Measurements from ENCODE around the gene MBL2.

The MBL2 gene

DNA sequence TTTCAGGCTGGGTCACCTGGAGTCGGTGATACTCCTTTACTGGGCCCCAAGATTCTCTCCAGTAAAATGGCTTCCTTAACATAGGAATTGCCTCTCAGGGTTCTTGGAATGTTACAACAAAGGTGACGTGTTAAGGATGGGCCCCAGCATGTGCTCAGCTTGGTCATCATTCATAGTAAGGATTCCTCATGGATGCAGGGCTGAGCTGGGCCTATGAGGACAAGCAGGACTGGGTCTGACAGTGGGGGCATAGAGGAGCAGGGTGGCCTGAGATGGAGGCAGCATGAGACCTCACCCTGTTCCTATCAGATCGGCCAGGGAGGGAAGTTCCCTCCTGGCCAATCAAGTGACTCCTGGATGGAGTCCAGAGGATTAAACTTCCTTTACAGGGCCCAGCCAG, 12.8 kb upstream of the MBL2 start:
- no peaks in the 10 kb centered on the region for H3K4me1 ChIP-seq (ENCODE audit: control insufficient read depth, insufficient read depth, low read length, poor library complexity, severe bottlenecking)
- H3K27ac ChIP-seq (ENCODE audit: insufficient read depth, low read length, poor library complexity, severe bottlenecking), result no peak overlapping the region
- no peaks in the 10 kb centered on the region for H3K36me3 ChIP-seq (ENCODE audit: control insufficient read depth, insufficient read depth, low read length)
- H3K4me3 ChIP-seq (ENCODE audit: insufficient read depth, low read depth, low read length, poor library complexity, severe bottlenecking), result no peak overlapping the region
- H3K9me3 ChIP-seq (ENCODE audit: control insufficient read depth, low read length), result no peaks in the 10 kb centered on the region
- H3K27me3 ChIP-seq (replicated peaks; ENCODE audit: control insufficient read depth, insufficient read depth, low read length, poor library complexity, severe bottlenecking), result no peaks in the 10 kb centered on the region
- no peak for DNase-seq

DNA sequence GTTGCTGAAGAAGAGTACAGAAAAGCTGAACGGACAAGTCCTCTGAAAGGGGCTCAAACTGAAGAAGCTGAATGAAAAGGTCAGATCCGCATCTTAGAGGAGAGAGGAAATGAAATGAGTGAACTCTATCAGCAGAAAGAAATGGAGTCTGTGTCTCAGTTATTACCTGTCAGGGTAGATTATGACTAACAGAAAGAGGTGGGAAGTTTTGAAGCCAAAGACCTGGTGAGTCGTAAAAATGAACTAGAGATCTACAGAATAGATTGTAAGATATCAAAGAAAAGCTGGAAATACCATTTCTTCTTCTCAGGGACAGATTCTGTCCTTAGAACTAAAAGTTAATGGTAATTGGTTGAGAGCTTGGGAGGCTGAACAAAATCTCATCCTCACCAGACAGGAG, 11.1 kb upstream of the MBL2 start:
- H3K27ac ChIP-seq (ENCODE audit: insufficient read depth, low read length, poor library complexity, severe bottlenecking), result no peak overlapping the region
- H3K27me3 ChIP-seq (replicated peaks; ENCODE audit: control insufficient read depth, insufficient read depth, low read length, poor library complexity, severe bottlenecking), result no peaks in the 10 kb centered on the region
- no peak for DNase-seq
- H3K4me3 ChIP-seq (ENCODE audit: insufficient read depth, low read depth, low read length, poor library complexity, severe bottlenecking), result no peak overlapping the region
- no peaks in the 10 kb centered on the region for H3K36me3 ChIP-seq (ENCODE audit: control insufficient read depth, insufficient read depth, low read length)
- H3K4me1 ChIP-seq (ENCODE audit: control insufficient read depth, insufficient read depth, low read length, poor library complexity, severe bottlenecking), result no peaks in the 10 kb centered on the region
- H3K9me3 ChIP-seq (ENCODE audit: control insufficient read depth, low read length), result no peaks in the 10 kb centered on the region

DNA sequence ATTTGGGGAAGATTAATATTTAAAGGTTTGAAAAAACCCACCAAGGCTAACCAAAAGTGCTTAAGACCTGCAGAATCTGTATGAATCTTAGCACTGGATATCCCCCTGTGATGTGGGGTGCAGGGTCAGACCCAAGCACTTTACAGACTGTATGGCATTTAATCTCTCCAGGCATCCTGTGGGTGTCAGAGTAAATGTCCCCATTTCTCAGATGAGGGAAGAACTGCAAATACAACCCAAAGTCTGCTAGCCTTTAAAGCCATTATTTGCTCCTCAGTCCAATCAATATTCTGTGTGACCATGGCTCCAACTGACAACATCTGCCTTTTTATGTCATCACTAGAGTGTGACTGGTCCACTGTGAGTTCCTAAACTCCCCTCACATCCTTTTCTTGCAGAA, 10.0 kb upstream of the MBL2 start:
- H3K9me3 ChIP-seq (ENCODE audit: control insufficient read depth, low read length), result no peaks in the 10 kb centered on the region
- DNase-seq, result no peak
- no peak overlapping the region for H3K4me3 ChIP-seq (ENCODE audit: insufficient read depth, low read depth, low read length, poor library complexity, severe bottlenecking)
- no peaks in the 10 kb centered on the region for H3K36me3 ChIP-seq (ENCODE audit: control insufficient read depth, insufficient read depth, low read length)
- no peaks in the 10 kb centered on the region for H3K4me1 ChIP-seq (ENCODE audit: control insufficient read depth, insufficient read depth, low read length, poor library complexity, severe bottlenecking)
- no peaks in the 10 kb centered on the region for H3K27me3 ChIP-seq (replicated peaks; ENCODE audit: control insufficient read depth, insufficient read depth, low read length, poor library complexity, severe bottlenecking)
- no peak overlapping the region for H3K27ac ChIP-seq (ENCODE audit: insufficient read depth, low read length, poor library complexity, severe bottlenecking)

DNA sequence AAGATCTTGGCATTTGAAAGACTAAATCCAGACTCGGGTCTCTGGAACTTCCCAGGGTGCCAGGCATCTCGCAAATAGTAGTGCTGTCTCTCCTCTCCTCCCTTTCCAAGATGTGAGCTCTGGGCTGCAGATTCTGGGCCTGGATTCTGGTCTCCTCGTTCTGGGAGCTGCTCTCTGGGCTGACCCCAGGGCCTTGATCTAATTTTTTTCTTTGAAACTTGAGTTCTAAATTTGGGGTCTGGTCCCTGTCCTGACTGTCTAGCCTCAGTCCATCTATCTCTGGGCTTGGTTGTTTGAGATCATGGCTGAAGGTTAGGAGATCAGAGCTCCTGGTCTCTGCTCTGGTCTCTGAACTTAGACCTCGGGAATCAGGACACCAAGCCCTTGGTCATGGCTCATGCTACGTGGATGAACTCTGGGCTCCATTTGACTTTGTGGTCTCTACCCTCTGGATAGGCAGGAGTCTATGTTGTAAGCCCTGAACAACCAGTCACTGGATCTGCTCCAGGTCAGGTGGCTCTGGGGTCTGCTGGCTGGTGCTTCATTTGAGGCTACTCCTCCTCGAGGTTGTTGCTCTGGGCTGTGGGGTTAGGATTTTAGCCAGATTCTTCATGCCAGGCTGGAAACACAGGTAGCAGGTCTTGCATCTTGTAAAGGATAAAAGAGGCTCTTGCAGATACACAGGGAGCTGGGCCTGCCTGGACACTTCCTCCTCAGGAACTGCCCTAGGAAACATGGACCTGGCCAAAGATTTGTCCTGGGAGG, 8.0 kb upstream of the MBL2 start:
- H3K36me3 ChIP-seq (ENCODE audit: control insufficient read depth, insufficient read depth, low read length), result no peaks in the 10 kb centered on the region
- H3K9me3 ChIP-seq (ENCODE audit: control insufficient read depth, low read length), result no peaks in the 10 kb centered on the region
- no peak for DNase-seq
- H3K4me3 ChIP-seq (ENCODE audit: insufficient read depth, low read depth, low read length, poor library complexity, severe bottlenecking), result no peak overlapping the region
- H3K4me1 ChIP-seq (ENCODE audit: control insufficient read depth, insufficient read depth, low read length, poor library complexity, severe bottlenecking), result no peaks in the 10 kb centered on the region
- H3K27ac ChIP-seq (ENCODE audit: insufficient read depth, low read length, poor library complexity, severe bottlenecking), result no peak overlapping the region
- no peaks in the 10 kb centered on the region for H3K27me3 ChIP-seq (replicated peaks; ENCODE audit: control insufficient read depth, insufficient read depth, low read length, poor library complexity, severe bottlenecking)

DNA sequence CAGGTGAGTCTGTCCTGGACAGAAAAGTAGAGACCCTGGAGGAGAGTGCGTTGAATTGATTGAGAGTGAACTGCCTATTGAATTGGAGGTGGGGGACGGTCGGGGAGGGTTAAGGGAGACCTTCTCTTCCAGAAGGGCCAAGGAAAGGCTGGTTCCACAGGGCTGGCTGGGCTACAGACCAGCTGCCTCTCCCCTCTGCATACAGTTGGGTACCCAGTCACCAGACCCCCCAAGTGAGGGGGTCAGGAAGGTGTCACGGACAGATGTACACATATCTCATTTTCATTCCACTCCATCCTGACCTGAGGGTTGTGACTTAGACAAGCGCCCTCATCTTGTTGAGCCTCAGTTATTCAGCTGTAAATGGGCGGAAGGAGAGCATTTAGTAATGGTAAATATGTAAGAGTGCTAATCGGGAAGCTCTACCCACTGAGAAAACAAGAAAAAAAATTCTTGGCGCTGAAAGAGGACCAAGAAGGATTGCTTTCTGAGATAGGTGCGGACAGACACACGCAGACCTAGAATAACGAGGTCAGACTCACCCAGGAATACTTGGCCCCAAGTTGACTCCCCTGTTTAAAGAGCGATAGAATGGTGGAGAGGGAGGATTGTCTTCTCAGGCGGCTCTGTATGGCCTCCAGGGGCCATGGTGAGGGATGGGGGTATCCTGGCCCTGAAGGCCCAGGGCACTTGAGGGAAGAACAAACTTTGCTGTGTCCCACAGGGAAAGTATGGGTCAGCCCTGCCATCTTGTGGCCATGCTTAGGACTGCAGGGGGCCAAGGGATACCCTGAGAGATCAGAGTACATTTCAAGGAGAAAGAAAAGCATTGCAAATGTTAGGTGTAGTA, 7.2 kb upstream of the MBL2 start:
- no peak for DNase-seq
- Histone ChIP-seq H3K4me3 (ENCODE audit: insufficient read depth, low read depth, low read length, poor library complexity, severe bottlenecking) (no peak overlapping the region), H3K4me1 (ENCODE audit: control insufficient read depth, insufficient read depth, low read length, poor library complexity, severe bottlenecking) (no peaks in the 10 kb centered on the region), H3K27me3 (replicated peaks; ENCODE audit: control insufficient read depth, insufficient read depth, low read length, poor library complexity, severe bottlenecking) (no peaks in the 10 kb centered on the region), H3K9me3 (ENCODE audit: control insufficient read depth, low read length) (no peaks in the 10 kb centered on the region), H3K36me3 (ENCODE audit: control insufficient read depth, insufficient read depth, low read length) (no peaks in the 10 kb centered on the region), H3K27ac (ENCODE audit: insufficient read depth, low read length, poor library complexity, severe bottlenecking) (no peak overlapping the region)

DNA sequence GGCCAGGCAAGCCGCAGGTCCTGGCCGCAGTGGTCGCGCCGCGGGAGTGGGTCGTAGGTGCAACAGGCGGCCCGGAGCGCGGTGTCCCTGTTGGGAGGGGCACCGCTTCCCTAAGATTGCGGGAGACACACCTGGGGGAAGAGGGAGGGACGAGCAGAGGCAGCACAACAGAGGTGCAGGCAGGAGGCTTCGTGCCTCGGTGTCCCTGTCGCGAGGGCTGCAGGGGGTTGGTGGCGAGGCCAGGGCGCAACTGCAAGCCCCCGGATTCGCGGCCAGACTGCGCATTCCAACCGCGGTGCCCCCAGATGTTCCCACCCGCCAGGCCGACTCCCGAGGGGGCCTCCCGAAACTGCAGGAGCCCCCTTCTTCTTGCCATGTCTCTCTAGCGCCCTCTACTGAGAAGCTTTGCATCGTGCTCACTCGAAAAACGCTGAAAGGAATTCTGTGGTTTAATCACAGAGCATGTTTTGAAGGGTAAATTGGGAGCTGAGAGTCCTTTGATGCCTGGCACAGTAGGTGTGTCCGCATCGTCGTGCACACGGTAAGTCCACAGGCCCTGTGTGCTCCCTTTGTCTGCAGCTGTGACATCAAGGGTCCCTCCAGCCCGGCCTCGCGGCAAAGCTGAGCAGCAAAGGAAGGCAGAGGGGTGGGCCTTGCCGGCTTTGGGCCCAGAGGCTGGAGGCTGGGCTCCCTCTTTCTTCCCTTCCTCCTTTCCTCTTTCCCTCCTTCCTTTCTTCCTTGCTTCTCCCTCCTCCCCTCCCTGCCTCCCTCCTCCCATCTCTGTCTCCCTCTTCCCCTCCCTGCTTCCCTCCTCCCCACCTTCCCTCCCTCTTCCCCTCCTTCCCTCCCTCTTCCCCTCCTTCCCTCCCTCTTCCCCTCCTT, 6.2 kb upstream of the MBL2 start:
- DNase-seq, result no peak
- Histone ChIP-seq H3K4me3 (ENCODE audit: insufficient read depth, low read depth, low read length, poor library complexity, severe bottlenecking) (no peak overlapping the region), H3K4me1 (ENCODE audit: control insufficient read depth, insufficient read depth, low read length, poor library complexity, severe bottlenecking) (no peaks in the 10 kb centered on the region), H3K27me3 (replicated peaks; ENCODE audit: control insufficient read depth, insufficient read depth, low read length, poor library complexity, severe bottlenecking) (no peaks in the 10 kb centered on the region), H3K9me3 (ENCODE audit: control insufficient read depth, low read length) (no peaks in the 10 kb centered on the region), H3K36me3 (ENCODE audit: control insufficient read depth, insufficient read depth, low read length) (no peaks in the 10 kb centered on the region), H3K27ac (ENCODE audit: insufficient read depth, low read length, poor library complexity, severe bottlenecking) (no peak overlapping the region)

DNA sequence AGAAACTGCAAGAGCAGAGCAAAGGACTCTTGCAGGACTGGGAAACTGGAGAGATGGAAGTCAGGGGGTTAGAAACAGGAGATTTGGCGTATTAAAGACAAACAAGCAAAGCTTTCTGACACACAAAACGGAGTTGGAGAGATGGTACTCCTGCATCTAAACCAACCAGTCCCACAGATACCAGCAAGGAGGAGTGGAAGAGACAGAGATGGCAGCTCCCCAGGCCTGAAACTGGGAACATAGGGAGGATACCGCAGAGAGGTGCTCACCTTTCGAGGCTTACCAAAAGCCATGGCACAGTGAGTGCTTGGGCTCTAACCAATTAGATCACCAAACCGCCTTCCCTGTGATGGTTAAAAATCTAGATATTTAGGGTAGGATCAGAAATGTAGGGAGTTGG, 4.8 kb upstream of the MBL2 start:
- H3K27ac ChIP-seq (ENCODE audit: insufficient read depth, low read length, poor library complexity, severe bottlenecking), result no peak overlapping the region
- H3K9me3 ChIP-seq (ENCODE audit: control insufficient read depth, low read length), result no peaks in the 10 kb centered on the region
- H3K27me3 ChIP-seq (replicated peaks; ENCODE audit: control insufficient read depth, insufficient read depth, low read length, poor library complexity, severe bottlenecking), result no peaks in the 10 kb centered on the region
- H3K4me1 ChIP-seq (ENCODE audit: control insufficient read depth, insufficient read depth, low read length, poor library complexity, severe bottlenecking), result no peaks in the 10 kb centered on the region
- no peak overlapping the region for H3K4me3 ChIP-seq (ENCODE audit: insufficient read depth, low read depth, low read length, poor library complexity, severe bottlenecking)
- no peaks in the 10 kb centered on the region for H3K36me3 ChIP-seq (ENCODE audit: control insufficient read depth, insufficient read depth, low read length)
- DNase-seq, result no peak

DNA sequence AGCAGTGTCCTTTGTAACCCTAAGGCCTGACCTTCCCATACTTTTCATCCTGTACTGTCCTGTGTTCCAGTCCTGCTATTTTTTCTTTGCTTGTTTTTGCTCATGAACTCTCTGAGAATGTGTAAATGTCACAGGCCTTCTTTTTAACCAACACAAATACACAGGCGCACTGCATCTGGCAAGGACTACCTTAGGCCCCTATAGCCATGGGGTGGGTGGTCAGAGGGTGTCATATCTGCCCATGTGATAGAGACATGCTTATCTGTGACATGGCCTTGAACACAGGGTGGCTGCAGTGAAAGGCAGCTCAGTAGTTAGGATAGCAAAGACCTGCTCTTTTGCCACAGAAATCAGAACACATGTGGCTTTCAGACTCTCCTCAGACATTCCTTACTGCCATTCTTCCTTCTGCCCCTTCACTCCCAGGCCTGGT, 3.9 kb upstream of the MBL2 start:
- no peak for DNase-seq
- no peaks in the 10 kb centered on the region for H3K9me3 ChIP-seq (ENCODE audit: control insufficient read depth, low read length)
- no peaks in the 10 kb centered on the region for H3K36me3 ChIP-seq (ENCODE audit: control insufficient read depth, insufficient read depth, low read length)
- H3K4me1 ChIP-seq (ENCODE audit: control insufficient read depth, insufficient read depth, low read length, poor library complexity, severe bottlenecking), result no peaks in the 10 kb centered on the region
- no peak overlapping the region for H3K27ac ChIP-seq (ENCODE audit: insufficient read depth, low read length, poor library complexity, severe bottlenecking)
- no peaks in the 10 kb centered on the region for H3K27me3 ChIP-seq (replicated peaks; ENCODE audit: control insufficient read depth, insufficient read depth, low read length, poor library complexity, severe bottlenecking)
- no peak overlapping the region for H3K4me3 ChIP-seq (ENCODE audit: insufficient read depth, low read depth, low read length, poor library complexity, severe bottlenecking)

DNA sequence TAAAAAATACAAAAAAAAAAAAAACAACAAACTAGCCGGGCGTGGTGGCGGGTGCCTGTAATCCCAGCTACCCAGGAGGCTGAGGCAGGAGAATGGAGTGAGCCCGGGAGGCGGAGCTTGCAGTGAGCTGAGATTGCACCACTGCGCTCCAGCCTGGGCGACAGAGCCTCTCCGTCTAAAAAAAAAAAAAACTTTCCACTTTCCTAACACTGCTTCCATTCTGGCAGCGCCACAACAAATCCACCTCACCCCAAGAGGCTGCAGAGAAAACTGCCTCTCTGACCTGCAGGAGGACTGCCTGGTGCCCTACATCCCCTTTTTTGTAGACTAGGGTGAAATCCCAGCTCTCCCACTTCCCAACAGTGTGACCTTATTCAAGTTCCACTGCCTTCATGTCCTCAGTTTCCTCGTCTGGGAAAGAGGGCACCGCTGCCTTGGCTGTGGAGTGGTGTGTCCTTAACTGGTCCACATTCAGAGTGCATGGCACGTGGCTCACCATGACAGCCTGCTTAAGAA, 2.6 kb upstream of the MBL2 start:
- no peaks in the 10 kb centered on the region for H3K27me3 ChIP-seq (replicated peaks; ENCODE audit: control insufficient read depth, insufficient read depth, low read length, poor library complexity, severe bottlenecking)
- no peaks in the 10 kb centered on the region for H3K36me3 ChIP-seq (ENCODE audit: control insufficient read depth, insufficient read depth, low read length)
- no peaks in the 10 kb centered on the region for H3K9me3 ChIP-seq (ENCODE audit: control insufficient read depth, low read length)
- H3K4me3 ChIP-seq (ENCODE audit: insufficient read depth, low read depth, low read length, poor library complexity, severe bottlenecking), result no peak overlapping the region
- no peak for DNase-seq
- H3K27ac ChIP-seq (ENCODE audit: insufficient read depth, low read length, poor library complexity, severe bottlenecking), result no peak overlapping the region
- no peaks in the 10 kb centered on the region for H3K4me1 ChIP-seq (ENCODE audit: control insufficient read depth, insufficient read depth, low read length, poor library complexity, severe bottlenecking)

Data from effector memory CD4-positive, alpha-beta T cell (primary cell).